ENCODE results near the gene RPL19. TPM values are rescaled to one million over a fixed set of nuclear protein-coding genes. Genes with fewer than 3 reads are reported as not detected.

RPL19 gene
- total and polyA plus RNA-seq, 4 donors: 475 to 999 (median 749) TPM

DNA sequence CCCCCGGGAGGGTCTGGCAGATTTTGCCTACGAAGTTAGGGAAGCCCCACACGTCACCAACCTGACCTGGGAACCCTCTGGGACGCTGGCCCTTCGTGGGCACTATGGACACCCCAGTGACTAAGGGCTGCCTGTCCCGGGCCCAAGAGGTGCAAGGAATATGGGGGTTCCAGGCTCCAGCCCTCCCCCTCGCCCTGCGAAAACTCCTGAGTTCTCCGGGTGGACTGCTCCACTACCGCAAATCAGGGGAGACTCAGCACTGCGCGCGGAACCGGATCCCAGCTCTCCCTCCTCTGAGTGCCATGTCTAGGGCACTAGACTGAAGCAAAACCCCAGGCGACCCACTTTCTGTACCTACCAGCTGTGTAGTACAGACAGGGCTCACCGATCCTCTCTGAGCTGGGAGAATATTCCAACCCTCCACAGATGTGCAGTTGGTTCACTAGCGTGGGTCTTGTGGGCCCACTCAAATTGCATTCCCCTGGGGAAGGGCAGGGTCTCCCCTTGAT, 34.2 kb upstream of the RPL19 start, which contains the start of gene ARL5C (continued):
- TF ChIP-seq, protein P1, sequence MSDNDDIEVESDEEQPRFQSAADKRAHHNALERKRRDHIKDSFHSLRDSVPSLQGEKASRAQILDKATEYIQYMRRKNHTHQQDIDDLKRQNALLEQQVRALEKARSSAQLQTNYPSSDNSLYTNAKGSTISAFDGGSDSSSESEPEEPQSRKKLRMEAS (IDR thresholded peaks at IDR 0.05): no peak
- no peak for TF ChIP-seq EGR1 (IDR thresholded peaks at IDR 0.05; ENCODE audit: low read depth in 2 of 2)
- TF ChIP-seq JUND (IDR thresholded peaks at IDR 0.05): no peak
- no peak for TF ChIP-seq RAD21 (IDR thresholded peaks at IDR 0.05)
- TF ChIP-seq HNF4A (conservative IDR thresholded peaks at IDR 0.05): no peak
- TF ChIP-seq HNF4G (IDR thresholded peaks at IDR 0.05): no peak
- TF ChIP-seq RXRA (IDR thresholded peaks at IDR 0.05): no peak
- TF ChIP-seq YY1 (IDR thresholded peaks at IDR 0.05): no peak
- no peak for TF ChIP-seq NR2F2 (IDR thresholded peaks at IDR 0.05)
- TF ChIP-seq FOXA1 (IDR thresholded peaks at IDR 0.05): no peak
- no peak for TF ChIP-seq SP1 (IDR thresholded peaks at IDR 0.05)

DNA sequence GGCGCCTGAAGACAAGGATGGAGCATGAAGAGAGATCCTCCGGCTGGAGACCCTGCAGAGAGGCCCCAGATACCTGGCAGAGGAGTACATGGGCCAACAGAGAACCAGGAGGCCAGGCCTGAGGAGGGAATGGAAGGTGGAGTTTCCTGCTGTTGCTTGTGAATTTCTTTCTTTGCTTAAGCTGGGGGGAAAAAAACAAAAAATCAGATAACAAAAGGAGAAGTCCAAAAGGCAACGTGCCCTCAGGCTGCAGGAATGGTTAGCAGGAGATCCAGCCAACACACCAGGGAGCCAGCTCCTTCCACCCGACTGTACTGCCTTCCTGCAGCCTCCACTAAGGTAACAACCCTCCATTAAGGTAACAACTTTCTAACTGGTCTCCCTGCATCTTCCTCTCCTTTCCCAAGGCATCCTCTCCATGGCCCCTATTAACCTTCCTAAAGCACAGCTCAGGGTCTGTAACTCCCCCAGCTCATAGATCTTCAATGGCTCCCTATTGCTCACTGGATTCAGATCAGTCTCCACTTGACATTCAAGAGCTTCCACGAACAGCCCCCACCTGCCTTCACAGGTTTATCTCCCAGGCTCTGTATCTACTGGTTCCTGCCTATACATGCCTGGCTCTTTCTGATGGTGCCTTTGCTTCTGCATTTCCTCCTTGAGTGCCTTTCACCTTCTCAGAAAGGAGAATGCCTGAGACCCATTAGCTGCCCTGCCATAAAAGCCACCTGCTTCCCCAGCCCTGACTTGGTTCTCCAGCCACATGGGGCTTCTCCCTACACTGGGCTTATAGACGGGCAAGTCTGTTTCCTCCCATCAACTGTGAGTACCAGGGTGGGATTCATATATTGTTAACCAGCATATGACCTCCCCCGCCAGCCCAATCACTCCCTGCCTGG, 33.4 kb upstream of the RPL19 start:
- H3K4me1 ChIP-seq (ENCODE audit: control insufficient read depth in 4 of 4, insufficient read depth in 4 of 4, low read length in 3 of 4): peaks cover 5 to 9% (median 6%) of the 10 kb centered on the region in 4 donors
- H3K36me3 ChIP-seq (ENCODE audit: control insufficient read depth in 4 of 4, insufficient read depth in 3 of 4, low read depth in 1 of 4, low read length in 3 of 4): no peaks in the 10 kb centered on the region
- no peak for DNase-seq (ENCODE audit: low spot score)
- no peak overlapping the region for H3K4me3 ChIP-seq (ENCODE audit: low read depth in 1 of 3, low read length in 3 of 3)
- H3K9me3 ChIP-seq (ENCODE audit: control insufficient read depth in 4 of 4, low read length in 3 of 4): no peaks in the 10 kb centered on the region
- H3K27me3 ChIP-seq (ENCODE audit: control insufficient read depth in 4 of 4, insufficient read depth in 4 of 4, low read length in 3 of 4): peaks cover 0 to 3% (median 1%) of the 10 kb centered on the region in 4 donors
- no peak overlapping the region for H3K27ac ChIP-seq (ENCODE audit: low read depth in 1 of 2, low read length in 2 of 2)
- WGBS: 67% methylated on average over 7 of the region's 7 CpGs
- H3K9ac ChIP-seq (ENCODE audit: low read depth in 1 of 2, low read length in 2 of 2): no peak overlapping the region
- TF ChIP-seq RAD21 (IDR thresholded peaks at IDR 0.05) (no peak), GABPA (IDR thresholded peaks at IDR 0.05 in 1 of 2, conservative IDR thresholded peaks at IDR 0.05 in 1 of 2) (no peak), YY1 (IDR thresholded peaks at IDR 0.05) (no peak), RXRA (IDR thresholded peaks at IDR 0.05) (no peak), FOXA2 (IDR thresholded peaks at IDR 0.05) (no peak), NR2F2 (IDR thresholded peaks at IDR 0.05) (no peak), SP1 (IDR thresholded peaks at IDR 0.05) (no peak), HNF4G (IDR thresholded peaks at IDR 0.05) (no peak), TAF1 (conservative IDR thresholded peaks at IDR 0.05) (no peak)
- TF ChIP-seq, protein P2, sequence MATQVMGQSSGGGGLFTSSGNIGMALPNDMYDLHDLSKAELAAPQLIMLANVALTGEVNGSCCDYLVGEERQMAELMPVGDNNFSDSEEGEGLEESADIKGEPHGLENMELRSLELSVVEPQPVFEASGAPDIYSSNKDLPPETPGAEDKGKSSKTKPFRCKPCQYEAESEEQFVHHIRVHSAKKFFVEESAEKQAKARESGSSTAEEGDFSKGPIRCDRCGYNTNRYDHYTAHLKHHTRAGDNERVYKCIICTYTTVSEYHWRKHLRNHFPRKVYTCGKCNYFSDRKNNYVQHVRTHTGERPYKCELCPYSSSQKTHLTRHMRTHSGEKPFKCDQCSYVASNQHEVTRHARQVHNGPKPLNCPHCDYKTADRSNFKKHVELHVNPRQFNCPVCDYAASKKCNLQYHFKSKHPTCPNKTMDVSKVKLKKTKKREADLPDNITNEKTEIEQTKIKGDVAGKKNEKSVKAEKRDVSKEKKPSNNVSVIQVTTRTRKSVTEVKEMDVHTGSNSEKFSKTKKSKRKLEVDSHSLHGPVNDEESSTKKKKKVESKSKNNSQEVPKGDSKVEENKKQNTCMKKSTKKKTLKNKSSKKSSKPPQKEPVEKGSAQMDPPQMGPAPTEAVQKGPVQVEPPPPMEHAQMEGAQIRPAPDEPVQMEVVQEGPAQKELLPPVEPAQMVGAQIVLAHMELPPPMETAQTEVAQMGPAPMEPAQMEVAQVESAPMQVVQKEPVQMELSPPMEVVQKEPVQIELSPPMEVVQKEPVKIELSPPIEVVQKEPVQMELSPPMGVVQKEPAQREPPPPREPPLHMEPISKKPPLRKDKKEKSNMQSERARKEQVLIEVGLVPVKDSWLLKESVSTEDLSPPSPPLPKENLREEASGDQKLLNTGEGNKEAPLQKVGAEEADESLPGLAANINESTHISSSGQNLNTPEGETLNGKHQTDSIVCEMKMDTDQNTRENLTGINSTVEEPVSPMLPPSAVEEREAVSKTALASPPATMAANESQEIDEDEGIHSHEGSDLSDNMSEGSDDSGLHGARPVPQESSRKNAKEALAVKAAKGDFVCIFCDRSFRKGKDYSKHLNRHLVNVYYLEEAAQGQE (IDR thresholded peaks at IDR 0.05): no peak
- TF ChIP-seq, protein P3, sequence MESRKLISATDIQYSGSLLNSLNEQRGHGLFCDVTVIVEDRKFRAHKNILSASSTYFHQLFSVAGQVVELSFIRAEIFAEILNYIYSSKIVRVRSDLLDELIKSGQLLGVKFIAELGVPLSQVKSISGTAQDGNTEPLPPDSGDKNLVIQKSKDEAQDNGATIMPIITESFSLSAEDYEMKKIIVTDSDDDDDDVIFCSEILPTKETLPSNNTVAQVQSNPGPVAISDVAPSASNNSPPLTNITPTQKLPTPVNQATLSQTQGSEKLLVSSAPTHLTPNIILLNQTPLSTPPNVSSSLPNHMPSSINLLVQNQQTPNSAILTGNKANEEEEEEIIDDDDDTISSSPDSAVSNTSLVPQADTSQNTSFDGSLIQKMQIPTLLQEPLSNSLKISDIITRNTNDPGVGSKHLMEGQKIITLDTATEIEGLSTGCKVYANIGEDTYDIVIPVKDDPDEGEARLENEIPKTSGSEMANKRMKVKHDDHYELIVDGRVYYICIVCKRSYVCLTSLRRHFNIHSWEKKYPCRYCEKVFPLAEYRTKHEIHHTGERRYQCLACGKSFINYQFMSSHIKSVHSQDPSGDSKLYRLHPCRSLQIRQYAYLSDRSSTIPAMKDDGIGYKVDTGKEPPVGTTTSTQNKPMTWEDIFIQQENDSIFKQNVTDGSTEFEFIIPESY (IDR thresholded peaks at IDR 0.05): no peak
- TF ChIP-seq, protein P4, sequence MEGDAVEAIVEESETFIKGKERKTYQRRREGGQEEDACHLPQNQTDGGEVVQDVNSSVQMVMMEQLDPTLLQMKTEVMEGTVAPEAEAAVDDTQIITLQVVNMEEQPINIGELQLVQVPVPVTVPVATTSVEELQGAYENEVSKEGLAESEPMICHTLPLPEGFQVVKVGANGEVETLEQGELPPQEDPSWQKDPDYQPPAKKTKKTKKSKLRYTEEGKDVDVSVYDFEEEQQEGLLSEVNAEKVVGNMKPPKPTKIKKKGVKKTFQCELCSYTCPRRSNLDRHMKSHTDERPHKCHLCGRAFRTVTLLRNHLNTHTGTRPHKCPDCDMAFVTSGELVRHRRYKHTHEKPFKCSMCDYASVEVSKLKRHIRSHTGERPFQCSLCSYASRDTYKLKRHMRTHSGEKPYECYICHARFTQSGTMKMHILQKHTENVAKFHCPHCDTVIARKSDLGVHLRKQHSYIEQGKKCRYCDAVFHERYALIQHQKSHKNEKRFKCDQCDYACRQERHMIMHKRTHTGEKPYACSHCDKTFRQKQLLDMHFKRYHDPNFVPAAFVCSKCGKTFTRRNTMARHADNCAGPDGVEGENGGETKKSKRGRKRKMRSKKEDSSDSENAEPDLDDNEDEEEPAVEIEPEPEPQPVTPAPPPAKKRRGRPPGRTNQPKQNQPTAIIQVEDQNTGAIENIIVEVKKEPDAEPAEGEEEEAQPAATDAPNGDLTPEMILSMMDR (IDR thresholded peaks at IDR 0.05; ENCODE audit: low read depth, low read length, missing input control): no peak

Data from liver (tissue), 9 donors.